GM19193 (cell line): ENCODE measurements around the gene CMTM8.

Source experiments
- POLR2A ChIP-seq: IDR thresholded peaks from 4 replicates; pipeline ENCODE4 v1.6.1; 2011; ENCODE audit not compliant: insufficient read depth, insufficient read length; ENCODE audit errors: extremely low read depth

CMTM8 gene

GRCh38 chr3:32238453-32239306, at the start of gene CMTM8:
CMTM8 (plus strand) TSS chr3:32238680; CDS start chr3:32238973, 293 bp downstream.
- no peak for TF ChIP-seq POLR2A

GRCh38 chr3:32189693-32190092, 48.8 kb upstream of the CMTM8 start:
- no peak for TF ChIP-seq POLR2A

- TF ChIP-seq POLR2A, result no peak
These were observed 45.4 kb upstream of the CMTM8 start for GRCh38 chr3:32193101-32193500.

- TF ChIP-seq POLR2A, result no peak
These were observed 43.8 kb upstream of the CMTM8 start for GRCh38 chr3:32194653-32195052.

GRCh38 chr3:32195995-32196540, 42.4 kb upstream of the CMTM8 start:
- TF ChIP-seq POLR2A, result no peak

GRCh38 chr3:32197991-32198390, 40.5 kb upstream of the CMTM8 start:
- TF ChIP-seq POLR2A, result no peak

- TF ChIP-seq POLR2A, result no peak
These were observed 39.8 kb upstream of the CMTM8 start for GRCh38 chr3:32198714-32199113.

- TF ChIP-seq POLR2A, result no peak
These were observed 38.0 kb upstream of the CMTM8 start for GRCh38 chr3:32200490-32200889.

GRCh38 chr3:32200992-32201758, 37.3 kb upstream of the CMTM8 start:
- TF ChIP-seq POLR2A, result no peak

GRCh38 chr3:32202496-32202895, 36.0 kb upstream of the CMTM8 start:
- no peak for TF ChIP-seq POLR2A

GRCh38 chr3:32203854-32204253, 34.6 kb upstream of the CMTM8 start:
- no peak for TF ChIP-seq POLR2A

- TF ChIP-seq POLR2A, result no peak
These were observed 30.0 kb upstream of the CMTM8 start for GRCh38 chr3:32208447-32208846.

GRCh38 chr3:32215185-32215584, 23.3 kb upstream of the CMTM8 start:
- no peak for TF ChIP-seq POLR2A

- TF ChIP-seq POLR2A, result no peak
These were observed 22.2 kb upstream of the CMTM8 start for GRCh38 chr3:32216172-32216783.

GRCh38 chr3:32217339-32217738, 21.1 kb upstream of the CMTM8 start:
- no peak for TF ChIP-seq POLR2A
